GM21786 (cell line): Measurements from ENCODE around the gene MACF1.

Experiments
- ATAC-seq: cut with Tn5 transposase; IDR thresholded peaks from one replicate; pipeline ENCODE4 v1.9.1; 2021; ENCODE audit not compliant: unreplicated experiment

Gene MACF1

GRCh38 chr1:39337067-39337466, 132.6 kb downstream of the MACF1 start:
- ATAC-seq, result no peak

GRCh38 chr1:39342776-39343175, 138.3 kb downstream of the MACF1 start:
- ATAC-seq, result no peak

GRCh38 chr1:39344394-39345154, 140.1 kb downstream of the MACF1 start:
- no peak for ATAC-seq

- ATAC-seq, result no peak
Observed at GRCh38 chr1:39346872-39347271, 142.4 kb downstream of the MACF1 start.

GRCh38 chr1:39348278-39348677, 143.8 kb downstream of the MACF1 start:
- no peak for ATAC-seq

GRCh38 chr1:39352881-39353280, 148.4 kb downstream of the MACF1 start:
- ATAC-seq, result no peak

GRCh38 chr1:39354572-39354971, 150.1 kb downstream of the MACF1 start:
- ATAC-seq, result no peak

- ATAC-seq, result no peak
Observed at GRCh38 chr1:39358491-39358890, 154.0 kb downstream of the MACF1 start.

- ATAC-seq, result no peak
Observed at GRCh38 chr1:39359028-39359570, 154.6 kb downstream of the MACF1 start.

GRCh38 chr1:39360731-39361130, 156.2 kb downstream of the MACF1 start:
- ATAC-seq, result no peak

- ATAC-seq, result no peak
Observed at GRCh38 chr1:39361446-39361845, 157.0 kb downstream of the MACF1 start.

GRCh38 chr1:39363267-39363666, 158.8 kb downstream of the MACF1 start:
- no peak for ATAC-seq

GRCh38 chr1:39368045-39368444, 163.6 kb downstream of the MACF1 start:
- ATAC-seq, result no peak

- ATAC-seq, result no peak
Observed at GRCh38 chr1:39369565-39369964, 165.1 kb downstream of the MACF1 start.

- no peak for ATAC-seq
Observed at GRCh38 chr1:39370602-39371001, 166.1 kb downstream of the MACF1 start.

- no peak for ATAC-seq
Observed at GRCh38 chr1:39372105-39372504, 167.6 kb downstream of the MACF1 start.

- ATAC-seq, result no peak
Observed at GRCh38 chr1:39376656-39377055, 172.2 kb downstream of the MACF1 start.

GRCh38 chr1:39378377-39378776, 173.9 kb downstream of the MACF1 start:
- ATAC-seq, result no peak

GRCh38 chr1:39379187-39379586, 174.7 kb downstream of the MACF1 start:
- ATAC-seq, result no peak

GRCh38 chr1:39380036-39380435, 175.5 kb downstream of the MACF1 start:
- ATAC-seq, result no peak

GRCh38 chr1:39381839-39382238, 177.3 kb downstream of the MACF1 start:
- ATAC-seq, result no peak

- ATAC-seq, result no peak
Observed at GRCh38 chr1:39384305-39384704, 179.8 kb downstream of the MACF1 start.
